Islet of Langerhans (tissue), 1 donor: ENCODE results near the gene ACCS.

Experiments used
- FAIRE-seq: peaks from one replicate; lab custom pipeline; 2011; peaks lifted over from hg19 to GRCh38; lab: Jason Lieb, UNC

ACCS gene

GRCh38 chr11:44065841-44066731 lies at the start of gene ACCS:
Gene ACCS (plus strand): TSS chr11:44066270. CDS start chr11:44067628, 1,358 bp downstream.
- no peak for FAIRE-seq

GRCh38 chr11:44016546-44017442 lies 49.3 kb upstream of the ACCS start:
- no peak for FAIRE-seq

- FAIRE-seq: no peak
Observed at GRCh38 chr11:44017443-44018126, 48.5 kb upstream of the ACCS start.

- no peak for FAIRE-seq
Observed at GRCh38 chr11:44018127-44018521, 47.9 kb upstream of the ACCS start.

- no peak for FAIRE-seq
Observed at GRCh38 chr11:44018829-44019228, 47.2 kb upstream of the ACCS start.

GRCh38 chr11:44024977-44025376 lies 41.1 kb upstream of the ACCS start:
- FAIRE-seq: peak; percentile 21

GRCh38 chr11:44025727-44026126 lies 40.3 kb upstream of the ACCS start:
- no peak for FAIRE-seq

- no peak for FAIRE-seq
Observed at GRCh38 chr11:44028401-44028800, 37.7 kb upstream of the ACCS start.

GRCh38 chr11:44028816-44029506 lies 37.1 kb upstream of the ACCS start:
- FAIRE-seq: no peak

- FAIRE-seq: no peak
Observed at GRCh38 chr11:44029507-44029845, 36.6 kb upstream of the ACCS start.

- no peak for FAIRE-seq
Observed at GRCh38 chr11:44029977-44030911, 35.8 kb upstream of the ACCS start.

- no peak for FAIRE-seq
Observed at GRCh38 chr11:44030996-44031395, 35.1 kb upstream of the ACCS start.

- no peak for FAIRE-seq
Observed at GRCh38 chr11:44031549-44031948, 34.5 kb upstream of the ACCS start.

GRCh38 chr11:44032299-44033085 lies 33.6 kb upstream of the ACCS start:
- FAIRE-seq: no peak

GRCh38 chr11:44033411-44033850 lies 32.6 kb upstream of the ACCS start:
- no peak for FAIRE-seq

- no peak for FAIRE-seq
Observed at GRCh38 chr11:44033856-44034255, 32.2 kb upstream of the ACCS start.

- no peak for FAIRE-seq
Observed at GRCh38 chr11:44034639-44035038, 31.4 kb upstream of the ACCS start.

- FAIRE-seq: no peak
Observed at GRCh38 chr11:44036811-44037657, 29.0 kb upstream of the ACCS start.

GRCh38 chr11:44037658-44037998 lies 28.4 kb upstream of the ACCS start:
- no peak for FAIRE-seq
